HTR-8/SVneo (cell line): ENCODE results near the gene C1orf122.
A peak's percentile ranks its signal among the peaks of the same experiment; 100 is the strongest.

Experiments
- DNase-seq: peaks from one replicate; pipeline ENCODE4 v3.0.0; 2011; ENCODE audit warnings: low spot score, mixed read lengths; ENCODE audit not compliant: insufficient read length
- FAIRE-seq: peaks from 2 replicates; lab custom pipeline; 2011; peaks lifted over from hg19 to GRCh38; lab: Jason Lieb, UNC

Gene C1orf122

DNA sequence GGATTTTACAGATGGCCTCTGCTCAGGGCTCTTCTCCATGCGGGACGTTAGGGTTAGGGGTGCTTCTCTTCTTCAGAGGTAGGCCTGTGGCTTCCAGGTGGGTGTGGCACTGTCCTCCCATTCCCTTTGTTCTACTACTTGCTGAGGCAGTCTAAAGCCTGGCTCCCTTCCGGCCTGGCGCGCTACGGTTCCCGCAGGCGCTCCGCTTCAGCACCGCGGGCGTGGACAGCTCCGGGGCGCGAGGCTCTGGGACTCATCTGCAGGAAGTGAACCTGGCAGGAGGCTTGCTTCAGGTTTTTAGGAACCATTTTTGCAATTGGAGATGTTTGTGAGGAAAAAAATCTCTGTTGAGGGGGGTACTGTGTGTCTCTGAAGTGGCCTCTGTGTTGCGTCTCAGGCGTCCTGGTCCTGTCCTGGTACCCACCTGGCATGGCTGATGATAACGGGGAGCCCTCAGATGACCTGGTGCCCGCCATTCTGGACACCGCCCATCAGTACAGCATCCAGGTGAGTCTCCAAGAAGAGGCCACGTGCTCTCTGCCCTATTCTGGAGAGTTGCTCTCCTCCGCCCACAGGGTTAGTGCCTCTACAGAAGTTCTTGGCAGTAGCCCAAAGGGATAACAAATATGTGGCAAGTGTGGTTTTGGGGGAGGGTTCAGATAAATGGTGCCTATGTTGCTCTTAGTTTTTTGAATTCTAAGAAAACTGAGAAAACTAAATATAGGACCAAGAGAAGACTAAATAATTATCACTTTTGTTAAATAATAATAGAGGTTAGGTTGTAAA is 12.1 kb upstream of the C1orf122 start:
- FAIRE-seq = no peak
- DNase-seq = no peak

DNA sequence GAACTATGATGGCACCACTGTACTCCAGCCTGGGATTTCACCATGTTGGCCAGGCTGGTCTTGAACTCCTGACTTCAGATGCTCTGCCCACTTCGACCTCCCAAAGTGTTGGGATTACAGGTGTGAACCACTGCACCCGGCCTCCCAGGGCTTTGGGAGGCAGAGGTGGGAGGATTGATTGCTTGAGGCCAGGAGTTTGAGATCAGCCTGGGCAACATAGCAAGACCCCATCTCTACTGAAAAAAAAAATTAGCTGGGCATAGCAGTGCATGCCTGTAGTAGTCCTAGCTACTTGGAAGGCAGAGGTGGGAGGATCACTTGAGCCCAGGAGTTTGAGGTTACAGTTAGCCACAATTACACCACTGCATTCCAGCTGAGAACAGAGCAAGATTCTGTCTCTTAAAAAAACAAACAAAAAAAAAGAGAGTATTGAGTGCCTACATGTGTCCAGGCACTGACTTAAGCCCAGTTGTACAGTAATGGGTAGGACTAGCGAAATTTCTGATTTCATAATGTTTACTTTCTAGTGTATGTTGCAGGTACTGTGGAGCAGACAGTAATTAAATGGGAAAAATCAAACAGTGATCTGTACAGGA is 9.7 kb upstream of the C1orf122 start:
- DNase-seq (no peak), FAIRE-seq (no peak)

DNA sequence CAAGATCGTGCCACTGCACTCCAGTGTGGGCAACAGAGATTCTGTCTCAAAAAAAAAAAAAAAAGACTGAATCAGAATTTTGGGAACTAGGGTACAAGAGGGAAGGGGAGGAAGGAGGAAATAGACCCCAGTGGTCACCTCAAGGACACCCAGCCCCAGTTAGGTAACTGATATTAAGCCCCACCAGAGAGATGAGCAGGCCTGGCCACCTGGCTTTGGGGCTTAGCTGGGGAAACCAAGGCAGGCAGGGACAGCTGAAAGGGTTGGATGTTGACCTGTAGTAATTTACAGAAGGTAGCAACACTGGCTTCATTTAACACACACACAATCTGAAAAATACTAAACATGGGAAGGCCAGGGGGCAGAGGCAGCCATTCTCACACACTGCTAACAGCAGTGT is 5.2 kb upstream of the C1orf122 start:
- FAIRE-seq (no peak), DNase-seq (no peak)

DNA sequence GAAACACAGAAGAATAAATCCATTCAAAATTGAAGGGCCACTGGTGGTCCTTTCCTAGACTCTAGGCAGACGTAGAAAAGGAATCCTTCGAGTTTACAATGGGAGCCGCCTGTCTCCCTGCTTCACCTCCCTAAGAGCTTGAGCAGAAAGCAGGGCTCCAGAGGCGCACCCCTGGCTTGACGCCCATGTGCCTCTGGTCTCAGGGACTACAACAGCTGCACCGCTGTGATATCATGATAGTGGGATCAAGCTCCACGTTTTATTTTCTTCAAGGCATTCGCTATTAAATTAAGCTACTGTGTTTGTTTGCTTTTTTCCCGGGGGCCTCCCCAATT is 403 bp upstream of the C1orf122 start:
- DNase-seq (no peak), FAIRE-seq (no peak)

DNA sequence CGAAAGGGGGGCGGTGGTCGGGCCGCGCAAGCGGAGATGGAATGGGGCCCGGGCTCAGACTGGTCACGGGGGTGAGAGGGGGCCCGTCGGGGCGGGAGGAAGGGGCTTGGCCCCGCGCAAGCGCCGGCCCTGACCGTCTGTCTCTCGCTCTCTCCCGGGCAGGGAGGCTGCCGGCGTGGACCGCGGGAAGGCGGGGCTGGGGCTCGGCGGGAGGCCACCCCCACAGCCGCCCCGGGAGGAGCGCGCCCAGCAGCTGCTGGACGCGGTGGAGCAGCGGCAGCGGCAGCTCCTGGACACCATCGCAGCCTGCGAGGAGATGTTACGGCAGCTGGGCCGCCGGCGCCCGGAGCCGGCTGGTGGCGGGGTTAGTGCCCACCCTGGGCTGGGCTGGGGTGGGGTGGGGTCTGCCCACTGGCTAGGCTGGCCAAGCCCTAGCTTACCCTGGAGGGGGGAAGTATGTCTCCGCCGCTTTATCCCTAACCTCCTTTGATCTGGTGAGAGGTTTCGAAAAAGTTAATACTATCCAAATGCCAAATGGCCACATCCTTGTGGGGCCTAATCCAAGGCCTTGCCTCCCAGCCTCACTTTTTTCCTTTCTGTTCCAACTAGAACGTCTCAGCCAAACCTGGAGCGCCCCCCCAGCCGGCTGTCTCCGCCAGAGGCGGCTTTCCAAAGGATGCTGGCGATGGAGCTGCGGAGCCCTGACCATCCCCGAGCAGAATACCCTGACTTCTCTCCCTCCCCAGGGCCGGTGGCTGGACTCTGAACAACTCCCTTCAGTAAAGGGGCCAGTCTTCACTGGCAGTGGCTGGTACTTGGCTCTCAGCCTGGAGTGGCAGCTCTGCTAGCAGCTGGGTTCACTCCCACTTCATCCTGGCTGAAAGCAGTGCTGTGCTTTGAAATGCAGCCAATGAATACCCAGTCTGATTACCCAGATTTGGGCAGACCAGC is 1.1 kb downstream of the C1orf122 start:
- DNase-seq = peak; percentile 63

DNA sequence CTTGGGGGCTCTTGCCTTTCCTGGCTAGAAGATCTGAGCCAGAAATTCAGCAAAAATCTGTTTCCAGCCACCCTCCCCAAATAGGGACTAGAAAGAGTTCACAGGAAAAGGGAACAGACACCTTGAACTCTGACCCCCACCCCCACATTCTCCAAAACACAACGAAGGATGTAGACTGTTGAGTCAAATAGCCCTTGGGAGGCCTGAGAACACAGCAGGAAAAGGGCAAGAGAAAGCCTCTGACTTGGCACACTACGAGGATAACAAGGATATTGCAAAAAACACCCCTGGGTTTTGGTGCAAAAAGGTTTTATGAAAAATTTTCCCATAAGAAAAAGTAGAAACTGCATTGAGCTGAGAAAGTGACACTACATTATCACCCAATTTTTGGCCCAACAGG is 2.4 kb downstream of the C1orf122 start:
- FAIRE-seq (no peak), DNase-seq (no peak)

More for the DNA sequence above, 1.1 kb downstream of the C1orf122 start:
- FAIRE-seq = no peak

DNA sequence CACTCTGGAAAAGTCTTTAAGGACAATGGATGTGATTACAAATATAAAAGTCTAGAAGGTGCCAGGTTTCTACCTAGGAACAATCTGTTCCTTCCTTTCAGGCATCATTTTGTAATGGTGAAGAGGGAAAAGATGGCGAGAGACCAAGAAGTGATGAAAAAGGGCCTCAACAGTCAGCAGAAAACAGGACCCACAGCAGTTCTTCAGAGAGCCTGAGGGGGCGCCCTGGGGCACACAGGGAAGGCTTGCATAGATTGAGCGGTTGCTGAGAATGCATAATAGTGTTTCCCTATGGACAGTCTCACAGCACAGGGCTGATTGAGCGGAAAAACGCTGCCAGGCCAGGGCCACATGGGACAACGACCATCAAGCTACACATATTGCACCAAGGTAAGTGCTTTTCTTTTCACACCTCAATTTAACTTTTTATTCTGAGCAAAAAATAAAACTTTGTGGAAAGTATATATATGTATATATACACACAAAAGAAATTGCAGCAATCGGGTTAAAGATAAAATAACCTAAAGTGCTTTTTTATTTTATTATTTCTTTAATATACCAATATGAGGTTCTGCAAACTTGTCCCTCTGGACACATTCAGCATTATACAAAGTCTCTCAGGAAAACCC is 3.6 kb downstream of the C1orf122 start:
- DNase-seq = peak; percentile 53
- no peak for FAIRE-seq

DNA sequence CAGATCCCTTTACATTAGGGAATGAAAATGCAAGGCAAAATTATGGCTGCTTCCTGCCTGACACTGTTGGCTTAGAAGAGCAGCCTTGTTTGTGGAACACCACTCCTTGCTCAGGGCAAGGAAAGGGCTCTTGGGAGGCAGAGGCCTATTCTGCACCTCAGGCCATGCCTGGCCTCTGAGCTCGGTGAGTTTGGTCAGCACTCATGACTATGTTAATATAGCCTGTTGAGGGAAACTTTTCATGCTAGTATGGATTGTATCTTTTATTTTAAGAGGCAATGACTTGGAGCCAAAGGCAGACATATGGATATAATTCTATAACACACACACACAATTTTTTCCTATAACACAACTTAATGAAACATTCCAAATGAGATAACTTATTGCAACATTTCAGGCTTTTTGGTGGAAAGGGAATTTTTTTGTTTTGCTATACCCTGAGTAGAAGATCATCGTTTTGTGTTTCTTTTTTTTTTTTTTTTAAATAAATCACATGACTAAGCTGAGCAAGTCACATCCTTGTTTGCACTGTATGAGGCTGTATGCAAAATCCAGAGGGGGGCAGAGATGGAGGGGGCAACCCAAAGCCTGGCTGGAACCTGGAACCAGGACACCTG is 6.0 kb downstream of the C1orf122 start:
- no peak for FAIRE-seq
- DNase-seq = no peak

DNA sequence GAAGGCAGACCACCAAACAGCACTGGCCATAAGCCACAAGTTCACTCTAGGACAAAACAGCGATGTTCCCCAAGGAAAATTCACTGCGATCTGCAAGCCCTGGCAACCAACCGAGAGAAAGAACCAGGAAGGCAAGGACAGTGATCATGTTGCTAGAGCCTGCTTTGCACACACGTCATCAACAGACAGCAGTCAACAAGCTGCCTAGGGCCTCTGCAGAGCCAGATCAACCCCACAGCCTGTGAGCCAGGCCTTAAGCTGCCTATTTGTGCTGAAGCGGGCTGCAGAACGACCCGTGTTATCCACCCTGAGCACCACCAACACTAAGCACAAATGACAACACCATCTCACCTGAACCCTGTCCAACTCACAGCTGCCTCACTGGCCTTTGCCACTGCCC is 6.7 kb downstream of the C1orf122 start:
- no peak for FAIRE-seq
- no peak for DNase-seq

DNA sequence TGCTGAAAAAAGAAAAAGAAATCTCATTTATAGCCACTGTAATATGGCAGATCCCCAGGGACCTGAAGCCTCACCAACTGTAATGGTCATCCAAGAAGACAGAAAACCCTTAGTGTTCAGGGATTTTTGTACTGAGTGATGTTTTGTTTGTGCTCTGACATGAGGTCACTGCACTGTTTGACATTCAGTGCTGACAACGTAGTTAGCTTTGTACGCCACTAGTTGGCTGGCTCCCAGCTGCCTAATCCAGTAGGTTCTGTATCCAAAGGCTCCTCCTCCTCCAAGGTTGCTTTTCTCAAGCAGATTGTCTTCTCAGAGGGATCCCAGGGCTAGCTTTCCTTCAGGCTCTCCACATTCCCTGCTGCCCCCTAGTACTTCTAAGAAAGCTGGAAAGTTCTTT is 9.9 kb downstream of the C1orf122 start:
- FAIRE-seq = no peak
- DNase-seq = no peak

DNA sequence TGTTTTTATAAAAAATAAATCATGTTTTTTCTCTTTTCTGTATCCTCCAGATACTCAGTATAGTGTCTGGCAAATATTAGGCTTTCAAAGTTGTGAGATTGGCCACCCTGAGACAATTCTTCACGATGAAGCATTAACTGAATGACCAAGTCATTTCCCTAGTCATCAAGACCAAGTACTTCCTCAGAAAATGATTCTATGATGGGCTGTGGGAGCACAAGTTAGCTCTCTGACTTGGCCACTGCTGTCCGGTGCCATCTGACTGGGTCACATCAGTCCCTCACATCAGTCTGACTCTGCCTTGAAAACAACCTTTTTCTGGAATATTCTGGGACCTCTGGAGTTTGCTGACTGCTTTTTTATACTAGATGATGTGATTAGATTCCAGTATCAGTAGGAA is 13.9 kb downstream of the C1orf122 start:
- no peak for DNase-seq

DNA sequence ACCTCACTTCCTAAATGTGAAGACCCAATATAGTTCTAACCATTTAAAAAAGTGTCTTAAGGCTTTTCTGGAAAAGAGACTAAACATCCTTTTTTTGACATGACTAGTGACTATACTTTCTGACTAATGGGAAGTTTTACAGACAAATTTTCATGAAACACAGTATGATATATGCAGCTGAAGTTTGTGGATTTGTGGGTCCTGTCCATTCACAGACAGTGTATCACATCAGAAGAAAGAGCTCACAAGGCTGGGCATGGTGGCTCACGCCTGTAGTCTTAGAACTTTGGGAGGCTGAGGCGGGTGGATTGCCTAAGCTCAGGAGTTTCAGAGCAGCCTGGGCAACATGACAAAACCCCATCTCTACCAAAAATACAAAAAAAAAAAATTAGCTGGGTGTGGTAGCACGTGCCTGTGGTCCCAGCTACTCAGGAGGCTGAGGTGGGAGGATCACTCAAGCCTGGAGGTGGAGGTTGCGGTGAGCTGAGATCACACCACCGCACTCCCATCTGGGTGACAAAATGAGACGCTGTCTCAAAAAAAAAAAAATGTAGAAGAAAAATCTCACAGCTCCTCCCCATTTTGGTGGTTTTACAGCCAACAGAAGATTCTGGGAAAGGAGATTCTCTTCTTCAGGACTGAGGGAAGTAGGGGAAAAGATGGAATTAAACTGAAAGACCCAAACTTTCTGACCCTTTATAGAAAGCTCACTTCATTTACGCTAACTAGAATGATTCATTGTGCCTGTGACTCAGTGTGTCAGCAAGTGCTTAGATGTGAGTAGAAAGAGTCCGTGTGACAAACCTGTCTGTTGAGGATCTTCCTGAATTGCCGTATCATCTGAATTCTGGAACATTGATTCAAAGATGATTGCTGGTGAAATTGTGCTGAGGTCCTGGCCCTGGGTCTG is 15.6 kb downstream of the C1orf122 start:
- FAIRE-seq (no peak), DNase-seq (no peak)

More for the DNA sequence above, 13.9 kb downstream of the C1orf122 start:
- FAIRE-seq = no peak

DNA sequence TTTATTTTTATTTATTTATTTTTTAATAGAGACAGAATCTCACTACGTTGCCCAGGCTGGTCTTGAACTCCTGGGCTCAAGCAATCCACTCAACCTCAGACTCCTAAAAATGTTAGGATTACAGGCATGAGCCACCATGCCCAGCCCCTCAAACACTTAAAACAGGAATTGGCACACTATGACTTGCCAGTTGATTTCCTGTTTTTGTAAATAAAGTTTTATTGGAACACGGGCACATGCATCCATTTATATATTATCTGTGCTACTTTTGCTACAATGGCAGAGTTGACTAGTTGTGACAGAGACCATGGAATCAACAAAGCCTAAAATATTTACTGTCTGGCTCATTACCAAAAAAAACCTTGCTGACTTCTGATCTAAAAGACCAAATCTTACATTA is 16.4 kb downstream of the C1orf122 start:
- DNase-seq (no peak), FAIRE-seq (no peak)

DNA sequence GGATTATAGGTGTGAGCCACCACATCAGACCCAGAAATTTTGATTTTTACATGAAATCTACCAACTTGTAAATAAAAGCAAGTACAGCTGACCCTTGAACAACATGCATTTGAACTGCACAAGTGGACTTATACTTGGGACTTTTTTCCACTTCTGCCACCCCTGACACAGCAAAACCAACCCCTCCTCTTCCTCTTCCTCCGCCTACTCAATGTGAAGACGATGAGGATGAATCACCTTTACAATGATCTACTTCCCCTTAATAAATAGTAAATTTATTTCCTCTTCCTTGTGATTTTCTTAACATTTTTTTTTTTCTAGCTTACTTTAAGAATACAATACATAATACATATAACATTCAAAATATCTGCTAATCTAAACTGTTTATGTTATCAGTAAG is 17.9 kb downstream of the C1orf122 start:
- no peak for DNase-seq
- no peak for FAIRE-seq

DNA sequence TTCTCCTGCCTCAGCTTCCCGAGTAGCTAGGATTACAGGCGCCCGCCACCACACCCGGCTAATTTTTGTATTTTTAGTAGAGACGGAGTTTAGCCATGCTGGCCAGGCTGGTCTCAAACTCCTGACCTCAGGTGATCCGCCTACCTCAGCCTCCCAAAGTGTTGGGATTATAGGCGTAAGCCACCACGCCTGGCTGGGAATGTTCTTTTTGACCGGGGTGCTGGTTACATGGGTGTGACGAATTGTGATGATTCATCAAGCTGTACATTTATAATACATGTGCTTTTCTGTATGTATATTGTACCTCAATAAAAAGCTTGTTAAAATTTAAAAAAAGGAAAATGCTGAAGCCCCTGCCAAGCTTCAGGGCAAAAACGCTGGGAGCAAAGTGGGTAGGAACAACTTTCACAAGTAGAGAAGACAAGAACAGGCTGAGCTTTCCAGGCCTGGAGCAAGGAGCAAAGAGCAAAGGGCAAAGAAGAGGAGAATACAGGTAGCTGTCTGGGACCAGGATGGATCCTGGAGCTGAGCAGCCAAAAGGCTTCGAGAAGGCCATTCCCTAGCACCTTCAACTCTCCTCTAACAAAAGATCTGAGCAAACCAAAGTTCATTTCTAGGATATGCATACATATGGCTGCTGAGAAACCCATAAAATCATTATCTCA is 21.0 kb downstream of the C1orf122 start:
- FAIRE-seq (no peak), DNase-seq (no peak)

DNA sequence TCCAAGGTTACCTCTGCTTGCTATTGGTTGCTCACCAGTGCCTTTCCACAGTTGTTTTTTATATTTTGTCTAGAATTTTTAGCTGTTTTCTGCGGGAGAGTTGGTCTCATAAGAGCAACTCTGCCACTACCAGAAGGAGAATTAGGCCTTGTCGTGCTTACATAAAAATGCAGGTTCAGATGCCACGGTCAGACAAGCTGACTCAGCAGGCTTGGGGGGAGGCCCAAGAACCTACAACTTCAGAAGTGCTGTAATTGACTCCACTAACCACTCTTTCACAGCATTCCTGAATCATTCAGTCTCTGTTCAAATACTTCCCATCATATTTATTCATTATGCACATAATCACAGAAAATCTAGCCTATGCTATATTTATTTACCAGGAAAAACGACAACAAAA is 23.5 kb downstream of the C1orf122 start:
- DNase-seq (no peak), FAIRE-seq (no peak)

DNA sequence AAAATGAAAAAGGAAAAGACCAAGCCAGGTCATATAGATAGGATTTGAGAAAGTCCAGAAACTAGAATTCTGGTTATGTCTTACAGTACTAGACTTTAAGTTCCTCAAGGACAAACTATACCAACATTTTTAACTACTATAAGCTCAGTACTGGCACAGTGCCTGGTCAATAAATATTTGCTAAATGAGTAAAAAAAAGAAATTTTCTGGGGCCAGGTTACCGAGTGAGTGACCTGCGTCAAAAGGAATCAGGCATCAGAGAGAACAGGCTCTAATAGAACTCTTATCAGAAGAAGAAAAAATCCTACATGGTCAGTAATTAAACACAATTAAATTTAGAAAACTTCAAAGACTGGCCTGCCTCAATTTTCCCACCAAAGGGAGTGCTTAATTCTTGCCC is 24.2 kb downstream of the C1orf122 start:
- DNase-seq (no peak), FAIRE-seq (no peak)

DNA sequence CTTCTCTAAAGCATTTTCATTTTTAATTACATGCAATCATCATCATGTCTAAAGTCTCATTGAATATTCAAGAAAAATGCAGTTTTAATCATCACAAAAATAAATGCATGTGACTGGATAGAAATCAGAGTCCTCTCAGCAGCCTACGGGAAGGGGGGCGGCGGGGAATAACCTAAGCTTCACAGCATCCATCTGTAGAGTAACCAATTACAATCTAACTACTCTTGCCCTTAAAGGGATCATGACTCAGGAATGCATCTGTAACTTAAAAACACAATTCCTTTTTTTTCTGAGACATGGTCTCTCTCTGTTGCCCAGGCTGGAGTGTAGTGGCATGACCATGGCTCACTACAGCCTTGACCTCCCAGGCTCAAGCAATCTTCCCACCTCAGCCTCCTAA is 29.2 kb downstream of the C1orf122 start:
- FAIRE-seq (no peak), DNase-seq (no peak)

DNA sequence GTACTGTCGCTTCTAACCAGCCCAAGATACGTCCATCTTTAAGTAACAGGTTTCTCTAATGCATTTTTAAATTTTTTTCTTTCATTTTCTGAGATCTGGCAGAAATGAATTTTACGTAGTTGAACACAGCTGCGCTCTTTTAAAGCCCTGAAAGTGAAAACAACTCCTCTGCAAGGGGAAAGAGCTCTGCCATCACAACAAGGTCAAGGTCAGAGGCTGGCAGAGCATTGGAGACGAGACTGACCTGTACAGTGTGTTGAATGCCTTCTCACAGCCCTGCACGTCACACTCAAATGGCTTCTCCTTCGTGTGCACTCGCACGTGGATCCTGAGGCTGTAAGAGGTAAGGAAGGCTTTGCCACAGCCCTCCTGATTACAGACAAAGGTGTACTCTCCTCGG is 32.1 kb downstream of the C1orf122 start:
- FAIRE-seq = no peak
- no peak for DNase-seq
